ENCODE results near the gene ANKHD1. TPM values are rescaled to one million over a fixed set of nuclear protein-coding genes. Genes with fewer than 3 reads are reported as not detected.

The ANKHD1 gene
- total RNA-seq, 1 experiment from 2014 or later, result 140 TPM

- no peak overlapping the region for H3K27ac ChIP-seq (ENCODE audit: low read length)
- no peak for TF ChIP-seq POLR2AphosphoS5 (IDR thresholded peaks at IDR 0.05; ENCODE audit: low read depth, low read length)
- TF ChIP-seq SIN3A (IDR thresholded peaks at IDR 0.05; ENCODE audit: borderline replicate concordance, insufficient read depth, low read depth, low read length), result no peak
- no peaks in the 10 kb centered on the region for H3K27me3 ChIP-seq (ENCODE audit: control insufficient read depth, insufficient read depth, low read length)
- no peak for ATAC-seq
- no peak overlapping the region for H3K4me3 ChIP-seq (ENCODE audit: low read depth in 2 of 2, low read length in 2 of 2)
- no peaks in the 10 kb centered on the region for H3K4me1 ChIP-seq (ENCODE audit: control insufficient read depth, insufficient read depth, low read length)
- intact Hi-C loops (cut with micrococcal nuclease; ENCODE audit: unreplicated experiment) (no loop called here), in situ Hi-C loops (cut with HindIII; ENCODE audit: low pct_unique_long_range_greater_than_20kb, low sequenced_read_pairs) (no loop called here)
- no peak for DNase-seq (ENCODE audit: low read depth, low spot score)
- POLR2A ChIA-PET, result interaction anchor here (0.6 kb wide), 1 partner anchor 18 kb away, joined by 3 read pairs; no protein-coding TSS in a partner anchor
- no peaks in the 10 kb centered on the region for H3K9me3 ChIP-seq (ENCODE audit: control insufficient read depth, insufficient read depth, low read depth, low read length)
- BruUV-seq (replicated peaks), result no TSS peak
- CTCF ChIA-PET, result interaction anchor here (0.5 to 1.1 kb wide), 5 partner anchors 29 to 323 kb away, joined by 3 to 6 read pairs (median 4); partner anchors contain the start of gene NRG2
- H3K36me3 ChIP-seq (ENCODE audit: control insufficient read depth, insufficient read depth, low read length), result no peaks in the 10 kb centered on the region
Observed at GRCh38 chr5:140365941-140366340, 35.7 kb upstream of the ANKHD1 start.

GRCh38 chr5:140366589-140367255, 34.9 kb upstream of the ANKHD1 start:
- CTCF ChIA-PET, result interaction anchor here (0.6 to 1.1 kb wide), 3 partner anchors 28 to 208 kb away, joined by 3 to 6 read pairs (median 4); no protein-coding TSS in a partner anchor
- in situ Hi-C loops (cut with HindIII; ENCODE audit: low pct_unique_long_range_greater_than_20kb, low sequenced_read_pairs), result no loop called here

More at GRCh38 chr5:140366589-140367255, 34.9 kb upstream of the ANKHD1 start:
- TF ChIP-seq POLR2AphosphoS5 (IDR thresholded peaks at IDR 0.05; ENCODE audit: low read depth, low read length) (no peak), TCF7L2 (IDR thresholded peaks at IDR 0.05; ENCODE audit: low read depth, low read length) (no peak), SIN3A (IDR thresholded peaks at IDR 0.05; ENCODE audit: borderline replicate concordance, insufficient read depth, low read depth, low read length) (no peak), REST (IDR thresholded peaks at IDR 0.05; ENCODE audit: insufficient read depth in 1 of 2, low read depth in 2 of 2, low read length in 1 of 2) (no peak), CTCF (IDR thresholded peaks at IDR 0.05) (no peak)
- no TSS peak for BruUV-seq (replicated peaks)
- Histone ChIP-seq H3K27me3 (ENCODE audit: control insufficient read depth, insufficient read depth, low read length) (no peaks in the 10 kb centered on the region), H3K4me1 (ENCODE audit: control insufficient read depth, insufficient read depth, low read length) (no peaks in the 10 kb centered on the region), H3K9me3 (ENCODE audit: control insufficient read depth, insufficient read depth, low read depth, low read length) (no peaks in the 10 kb centered on the region), H3K27ac (ENCODE audit: low read length) (no peak overlapping the region), H3K4me3 (ENCODE audit: low read depth in 2 of 2, low read length in 2 of 2) (no peak overlapping the region), H3K36me3 (ENCODE audit: control insufficient read depth, insufficient read depth, low read length) (no peaks in the 10 kb centered on the region)
- ATAC-seq (no peak), DNase-seq (ENCODE audit: low read depth, low spot score) (no peak)
- intact Hi-C loops (cut with micrococcal nuclease; ENCODE audit: unreplicated experiment), result no loop called here
- POLR2A ChIA-PET, result no interaction called here
